Measurements from ENCODE around the gene POTEI.
"Not testable (repeated sequence)": the region's sequence is repeated elsewhere in the genome, so short reads cannot be mapped to it uniquely, and the experiment has no call there.

POTEI gene

DNA sequence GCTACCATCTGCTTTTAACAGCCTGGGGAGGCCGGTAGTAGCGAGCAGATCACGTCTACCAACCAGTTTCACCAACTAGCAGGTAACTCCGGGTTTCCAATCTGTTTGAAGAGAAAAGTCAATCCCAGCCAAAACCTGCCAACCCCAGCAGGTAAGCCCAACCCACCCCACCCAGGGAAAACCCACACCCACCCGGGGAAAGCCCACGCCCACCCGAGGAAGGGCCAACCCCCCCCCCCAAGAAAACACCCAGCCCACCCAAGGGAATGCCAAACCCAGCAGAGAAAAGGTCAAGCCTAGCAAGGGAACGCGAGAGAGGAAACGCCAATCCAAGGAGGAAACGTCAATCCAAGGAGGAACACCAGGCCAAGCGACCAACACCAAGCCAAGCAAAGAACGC, at the start of gene POTEI:
TSS of gene POTEI (minus strand) at position 101 of the 400 bp plus-strand sequence. CDS start at position 8, 93 bp downstream.
- DNase-seq (ENCODE audit: low spot score) = not testable (repeated sequence)

DNA sequence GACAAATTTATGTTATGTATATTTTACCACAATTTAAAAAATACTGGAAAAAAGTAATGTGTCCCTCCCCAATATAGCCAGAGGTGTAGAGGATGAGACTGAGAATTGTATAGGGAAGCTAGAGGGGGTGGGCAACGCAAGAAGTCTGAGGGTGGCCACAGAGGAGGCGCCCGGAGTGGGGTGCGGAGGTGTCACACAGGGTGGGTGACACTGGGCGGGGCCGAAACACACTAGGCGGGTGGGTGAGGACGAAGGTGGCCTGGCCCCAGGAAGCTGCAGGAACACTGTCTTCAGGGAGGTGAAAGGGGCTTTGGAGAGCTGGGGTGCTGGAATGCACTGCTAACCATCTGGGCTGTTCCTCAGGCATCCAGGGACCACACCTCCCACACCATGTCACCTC, 47.3 kb upstream of the POTEI start:
- DNase-seq (ENCODE audit: low spot score) = not testable (repeated sequence)

DNA sequence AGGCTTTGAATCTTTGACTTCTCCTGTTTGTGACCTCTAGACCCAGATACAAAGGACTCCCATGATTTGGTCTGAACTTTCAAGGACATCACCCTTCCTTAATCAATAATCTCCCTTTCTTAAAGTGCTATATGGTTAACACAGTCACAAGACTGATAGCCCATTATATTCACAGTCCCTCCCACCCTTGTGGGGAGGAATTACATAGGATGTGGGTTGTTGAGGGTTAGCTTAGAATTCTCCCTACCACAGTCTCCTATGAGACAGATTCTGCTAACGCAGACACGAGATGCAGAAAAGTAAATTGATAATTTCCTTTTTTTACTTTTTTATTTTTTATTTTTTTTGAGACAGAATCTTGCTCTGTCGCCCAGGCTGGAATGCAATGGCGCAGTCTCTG, 45.0 kb upstream of the POTEI start:
- DNase-seq (ENCODE audit: low spot score) = not testable (repeated sequence)

DNA sequence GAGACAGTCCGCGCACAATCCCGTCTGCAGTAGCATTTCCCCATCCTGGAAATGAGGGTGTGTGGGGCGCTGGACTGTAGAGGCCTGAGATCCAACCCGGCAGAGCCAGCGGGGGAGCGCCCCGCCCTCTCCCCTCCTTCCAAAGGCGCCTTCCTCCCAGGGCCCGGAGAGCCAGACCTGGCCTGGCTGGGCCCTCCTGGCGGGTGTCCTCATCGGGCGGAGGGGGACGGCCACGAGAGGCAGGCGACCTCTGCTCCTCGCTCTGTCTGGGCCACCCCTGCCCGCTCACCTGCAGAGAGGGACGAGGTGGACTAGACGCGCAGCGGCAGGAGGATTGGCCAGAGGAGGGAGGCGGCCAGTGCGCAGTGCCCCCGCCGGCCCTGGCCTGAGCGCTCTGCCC, 40.3 kb upstream of the POTEI start:
- DNase-seq (ENCODE audit: low spot score) = not testable (repeated sequence)

DNA sequence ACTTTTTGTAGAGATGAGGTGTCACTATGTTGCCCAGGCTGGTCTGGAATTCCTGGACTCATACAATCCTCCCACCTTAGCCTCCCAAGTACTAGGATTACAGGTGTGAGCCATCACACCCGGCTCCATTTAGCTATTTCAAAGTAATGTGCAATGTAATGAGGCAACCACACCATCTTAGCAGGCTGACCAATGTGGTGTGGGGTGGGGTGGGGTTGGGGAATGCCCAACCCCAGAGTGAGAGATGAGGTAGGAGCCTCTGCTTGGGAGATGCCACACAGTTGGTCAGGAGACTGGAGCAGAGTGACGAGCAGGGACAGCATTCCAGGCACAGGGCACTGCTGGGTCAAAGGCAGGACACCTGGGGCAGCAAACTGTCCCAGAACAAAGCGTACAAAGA, 39.3 kb upstream of the POTEI start:
- DNase-seq (ENCODE audit: low spot score) = not testable (repeated sequence)

DNA sequence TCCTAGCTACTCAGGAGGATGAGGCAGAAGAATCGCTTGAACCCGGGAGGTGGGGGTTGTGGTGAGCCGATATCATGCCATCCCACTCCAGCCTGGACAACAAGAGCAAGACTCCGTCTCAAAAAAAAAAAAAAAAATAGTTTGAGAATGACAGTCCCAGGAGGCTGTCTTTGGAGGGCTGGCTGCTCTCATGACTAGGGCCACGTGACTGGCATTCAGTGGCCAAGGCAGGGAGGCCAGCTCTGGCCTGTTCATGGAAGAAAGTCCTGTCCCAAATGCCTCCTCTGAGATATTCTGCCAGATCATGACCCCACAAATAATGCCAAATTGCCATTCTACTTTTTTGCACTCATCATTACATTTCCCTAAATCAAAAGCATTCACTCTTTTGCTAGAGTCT, 35.9 kb upstream of the POTEI start:
- not testable (repeated sequence) for DNase-seq (ENCODE audit: low spot score)

DNA sequence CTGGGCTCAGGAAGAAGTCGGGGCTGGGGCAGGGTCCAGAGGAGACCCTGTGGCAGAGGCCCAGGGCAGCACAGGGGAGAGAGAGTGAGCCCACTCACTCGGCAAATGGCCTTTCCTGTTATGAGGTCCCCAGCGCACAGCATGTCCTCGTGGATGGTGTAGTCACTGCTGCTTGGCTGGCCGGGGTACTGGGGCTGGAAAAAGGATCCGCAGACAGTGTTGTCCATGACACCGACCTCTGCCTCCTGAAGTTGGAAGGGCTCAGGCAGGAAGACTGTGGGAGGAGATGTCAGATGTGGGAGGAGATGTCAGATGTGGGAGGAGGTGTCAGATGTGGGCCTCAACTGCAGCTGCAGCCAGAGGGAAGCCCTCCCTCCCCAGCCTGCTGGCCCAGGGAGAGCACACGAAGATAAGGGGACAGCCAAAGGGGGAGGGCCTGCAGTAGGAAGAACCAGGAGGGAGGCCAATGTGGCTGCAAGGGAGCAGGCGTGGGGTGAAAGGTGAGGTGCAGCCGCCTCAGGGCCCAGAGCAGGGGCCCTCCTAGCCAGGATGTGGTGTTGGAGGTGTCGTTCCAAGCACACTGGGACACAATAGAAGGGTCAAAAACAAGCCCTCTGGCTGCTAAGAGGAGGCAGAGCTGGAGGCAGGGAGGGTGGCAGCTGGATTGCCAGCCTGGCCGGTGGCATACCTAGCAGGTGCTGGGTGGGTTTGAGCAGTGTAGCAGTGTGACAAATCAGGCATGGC, 34.8 kb upstream of the POTEI start:
- DNase-seq (ENCODE audit: low spot score) = not testable (repeated sequence)

DNA sequence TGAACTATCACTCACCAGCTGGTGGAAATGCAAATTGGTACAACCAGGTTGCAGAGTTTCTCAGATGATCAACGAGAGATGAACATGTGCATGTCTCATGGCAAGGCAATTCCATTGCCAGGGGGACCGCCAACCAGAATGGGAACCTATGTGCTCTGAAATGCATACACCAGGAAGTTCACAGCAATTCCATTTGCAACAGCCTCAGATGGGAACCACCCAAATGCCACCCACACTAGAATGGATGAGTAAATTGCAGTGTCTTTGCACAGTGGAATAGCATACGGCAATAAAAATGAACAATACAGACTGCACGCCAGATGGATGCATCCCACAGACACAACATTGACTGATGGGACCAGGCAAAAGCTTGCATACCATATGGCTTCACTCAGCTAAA, 33.7 kb upstream of the POTEI start:
- not testable (repeated sequence) for DNase-seq (ENCODE audit: low spot score)

DNA sequence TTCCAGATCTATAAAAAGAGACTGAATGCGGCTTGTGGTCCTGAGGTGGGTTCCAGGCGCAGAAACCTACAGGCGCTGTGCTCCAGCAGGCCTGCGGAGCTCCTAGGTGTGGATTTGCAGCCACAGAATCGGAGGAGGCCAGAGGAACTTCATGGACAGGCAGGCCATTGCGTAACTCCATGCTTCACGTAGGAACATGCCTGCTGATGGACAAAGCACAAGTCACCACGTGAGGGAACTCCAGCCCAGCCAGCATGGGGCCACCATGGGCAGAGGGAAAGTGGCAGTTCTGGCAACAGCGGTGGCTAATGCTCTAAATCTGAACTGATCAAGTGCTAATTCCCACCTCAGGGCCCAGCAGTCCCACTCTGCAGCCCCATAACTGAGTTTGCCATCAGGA, 29.1 kb upstream of the POTEI start:
- DNase-seq (ENCODE audit: low spot score) = not testable (repeated sequence)

DNA sequence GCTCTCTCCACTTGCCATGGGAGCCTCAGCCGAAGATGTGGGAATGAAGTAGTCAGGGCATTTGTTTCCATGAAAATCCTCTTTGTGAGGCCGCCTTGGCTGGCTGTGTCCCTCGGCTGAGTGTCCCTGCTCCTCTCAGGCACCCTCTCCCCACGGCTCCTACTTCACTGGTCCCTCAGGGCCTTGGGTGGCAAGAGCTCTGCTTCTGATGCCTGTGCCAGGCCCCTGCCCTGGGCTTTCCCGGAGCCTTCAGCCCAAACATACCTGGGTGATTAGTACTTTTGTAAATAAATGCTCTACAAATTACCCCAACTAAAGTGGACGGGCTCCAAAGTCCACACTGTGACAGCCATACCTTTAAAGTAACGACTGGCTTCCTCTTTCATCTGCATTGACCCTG, 27.5 kb upstream of the POTEI start:
- not testable (repeated sequence) for DNase-seq (ENCODE audit: low spot score)

DNA sequence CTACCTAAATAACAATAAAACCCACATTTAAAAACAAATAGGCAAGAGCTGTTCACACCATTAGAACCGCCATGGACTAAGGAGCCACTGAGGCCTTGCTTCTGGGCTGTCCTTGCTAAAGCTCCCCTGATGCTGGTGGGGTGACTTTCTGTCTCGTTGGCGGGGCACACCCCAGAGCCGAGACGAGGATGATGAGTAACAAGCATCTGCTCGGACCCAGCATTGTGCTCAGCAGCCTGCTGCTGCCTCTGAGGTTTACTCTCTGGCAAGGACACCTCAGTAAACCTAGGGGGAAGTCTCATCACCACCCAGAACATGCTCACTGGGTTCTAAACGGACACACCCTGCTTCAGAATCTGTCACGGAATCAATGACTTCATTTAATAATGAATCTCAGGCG, 22.5 kb upstream of the POTEI start:
- not testable (repeated sequence) for DNase-seq (ENCODE audit: low spot score)

DNA sequence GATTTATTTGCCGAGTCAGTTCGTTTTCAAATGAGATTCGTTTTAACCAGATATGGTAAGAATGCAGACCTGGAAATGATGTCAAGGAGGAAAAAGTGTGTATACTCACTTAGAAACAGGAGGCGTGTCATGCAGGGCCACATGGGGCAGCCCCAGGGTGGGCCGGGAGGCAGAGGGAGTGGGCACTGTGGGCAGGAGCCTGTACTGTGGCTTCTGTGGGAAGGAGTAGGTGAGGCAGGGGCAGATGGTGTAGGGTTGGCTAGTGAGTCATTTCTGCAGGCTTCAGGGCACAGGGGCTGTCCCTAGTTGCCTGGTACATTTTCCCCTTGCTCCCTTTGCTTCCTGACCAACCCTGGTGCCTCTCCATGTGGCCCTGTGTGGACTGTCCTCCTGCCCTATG, 22.1 kb upstream of the POTEI start:
- not testable (repeated sequence) for DNase-seq (ENCODE audit: low spot score)

DNA sequence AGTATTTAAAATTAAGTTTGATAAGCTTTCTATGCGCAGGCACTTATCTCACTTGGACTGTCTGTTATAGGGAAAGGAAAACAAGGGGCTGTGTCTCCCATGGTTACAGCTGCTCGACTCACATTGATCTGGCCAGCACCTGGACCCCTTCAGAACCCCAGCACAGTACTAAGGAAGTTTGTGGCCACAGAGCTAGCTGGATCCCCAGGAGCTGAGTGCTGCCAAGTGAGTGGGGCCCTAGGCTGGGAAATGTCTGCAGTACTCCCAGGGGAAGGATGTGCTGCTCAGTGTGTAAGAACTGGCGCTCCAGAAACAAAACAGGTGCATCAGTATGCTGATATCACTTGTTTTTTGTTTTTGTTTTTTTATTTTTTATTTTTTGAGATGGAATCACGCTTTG, 21.1 kb upstream of the POTEI start:
- not testable (repeated sequence) for DNase-seq (ENCODE audit: low spot score)

DNA sequence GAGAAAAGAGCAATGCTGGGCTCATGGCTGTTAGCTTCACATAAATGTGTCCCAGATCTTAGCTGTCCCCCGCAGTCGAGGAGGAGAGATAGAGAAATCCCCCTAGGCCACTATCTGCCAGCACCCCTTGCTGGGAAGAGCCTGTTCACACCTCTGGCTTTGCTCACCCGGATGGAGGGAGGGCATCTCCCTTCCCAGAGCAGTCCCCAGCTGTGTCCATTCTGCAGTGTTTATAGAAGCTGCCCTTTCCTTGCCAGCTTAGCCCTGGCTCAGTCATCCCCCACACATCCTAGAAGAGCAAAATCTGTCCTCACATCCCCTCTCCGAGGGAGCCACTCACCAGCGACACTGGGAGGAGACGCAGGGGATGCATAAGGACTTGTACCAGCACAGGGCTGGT, 20.4 kb upstream of the POTEI start:
- not testable (repeated sequence) for DNase-seq (ENCODE audit: low spot score)

DNA sequence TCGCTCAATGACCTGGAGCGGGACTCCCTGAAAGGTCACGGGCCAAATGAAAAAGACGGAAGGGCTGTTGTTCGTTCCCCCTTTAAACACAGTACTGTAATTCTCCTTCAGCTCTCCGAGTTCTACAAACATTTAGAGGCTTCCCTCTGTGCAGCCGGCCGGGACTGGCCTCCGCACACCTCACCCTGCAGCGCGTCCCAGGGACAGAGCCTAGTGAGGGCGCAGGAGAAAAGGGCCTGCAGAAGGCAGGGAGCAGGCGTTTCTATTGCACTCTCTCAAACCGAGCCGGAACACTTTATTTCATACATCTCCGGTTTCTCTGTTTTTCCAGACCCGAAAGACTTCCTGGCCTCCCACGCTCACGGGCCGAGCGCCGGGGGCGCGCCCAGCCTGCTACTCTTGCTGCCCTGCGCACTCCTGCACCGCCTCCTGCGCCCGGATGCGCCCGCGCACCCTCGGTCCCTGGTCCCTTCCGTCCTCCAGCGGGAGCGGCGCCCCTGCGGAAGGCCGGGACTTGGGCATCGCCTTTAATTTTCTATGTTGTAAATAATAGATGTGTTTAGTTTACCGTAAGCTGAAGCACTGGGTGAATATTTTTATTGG, 18.3 kb upstream of the POTEI start:
- DNase-seq (ENCODE audit: low spot score) = not testable (repeated sequence)

DNA sequence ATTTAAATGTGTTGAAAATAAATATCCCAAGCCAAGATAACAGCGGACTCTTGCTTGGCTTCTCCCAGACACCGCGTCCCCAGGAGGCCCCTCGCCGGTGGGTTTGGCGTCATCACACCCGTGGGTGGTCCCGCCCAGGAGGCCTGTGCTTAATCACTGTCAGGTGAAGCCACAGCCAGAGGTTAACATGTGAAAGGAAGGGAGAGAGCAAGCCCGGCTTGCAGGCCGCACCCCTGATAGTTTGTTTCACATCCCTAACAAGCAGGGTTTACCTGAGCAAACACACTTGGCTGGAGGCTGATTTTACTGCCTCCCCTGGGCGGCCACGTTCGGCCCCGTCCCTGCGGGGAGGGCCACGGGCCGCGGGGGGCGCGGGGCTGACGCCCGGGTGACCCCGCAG, 13.3 kb upstream of the POTEI start:
- not testable (repeated sequence) for DNase-seq (ENCODE audit: low spot score)

DNA sequence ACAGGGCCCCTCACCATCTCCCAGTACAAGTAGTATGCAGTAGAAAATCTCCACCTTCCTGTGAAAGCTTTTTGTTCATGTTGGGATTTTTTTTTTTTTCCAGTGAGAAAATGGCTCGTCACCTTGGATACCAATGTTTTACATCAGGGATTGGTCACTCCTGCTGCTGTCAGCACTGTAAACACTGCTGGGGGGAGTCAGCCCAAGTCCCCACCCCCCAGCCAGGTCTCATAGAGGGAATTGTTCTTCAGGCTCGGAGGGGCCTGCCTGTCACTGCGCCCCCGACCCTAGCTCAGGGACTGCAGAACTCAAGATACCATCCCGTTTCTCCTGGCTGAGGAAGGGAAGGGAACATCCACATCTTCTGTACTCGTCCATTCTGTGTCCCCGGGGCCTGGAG, 11.9 kb upstream of the POTEI start, which contains the start of gene CFC1B:
TSS of gene CFC1B (plus strand) at position 231 of the 400 bp plus-strand sequence. CDS start 263 bp downstream, outside the sequence.
- not testable (repeated sequence) for DNase-seq (ENCODE audit: low spot score)

DNA sequence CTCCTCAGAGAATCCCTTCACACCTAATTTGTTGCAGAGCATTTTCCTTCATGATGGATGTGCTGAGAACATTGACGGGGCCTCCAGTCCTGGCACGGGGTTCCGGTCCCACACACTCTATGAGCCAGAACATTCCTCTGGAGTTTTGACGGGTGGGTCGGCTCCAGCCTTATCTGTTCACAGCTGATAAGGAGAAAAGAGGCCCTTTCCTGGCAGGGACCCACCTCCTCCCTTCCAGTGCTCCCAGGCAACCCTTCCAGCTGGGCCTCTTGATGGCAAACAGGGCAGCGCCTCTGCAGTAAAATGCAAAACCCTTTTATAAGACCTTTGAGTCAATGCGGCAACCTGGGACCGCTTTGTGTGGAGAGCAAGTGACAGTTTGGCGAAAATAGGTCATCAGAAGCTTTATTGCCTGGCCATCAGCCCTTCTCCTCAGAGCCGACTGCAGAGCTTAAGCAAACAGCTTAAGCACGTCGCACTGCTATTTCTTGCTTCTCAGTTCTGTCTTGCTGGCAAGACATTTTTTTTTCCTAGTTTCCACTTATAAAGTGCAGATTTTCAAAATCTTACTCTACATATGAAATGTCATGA, 9.5 kb upstream of the POTEI start:
- DNase-seq (ENCODE audit: low spot score) = not testable (repeated sequence)

DNA sequence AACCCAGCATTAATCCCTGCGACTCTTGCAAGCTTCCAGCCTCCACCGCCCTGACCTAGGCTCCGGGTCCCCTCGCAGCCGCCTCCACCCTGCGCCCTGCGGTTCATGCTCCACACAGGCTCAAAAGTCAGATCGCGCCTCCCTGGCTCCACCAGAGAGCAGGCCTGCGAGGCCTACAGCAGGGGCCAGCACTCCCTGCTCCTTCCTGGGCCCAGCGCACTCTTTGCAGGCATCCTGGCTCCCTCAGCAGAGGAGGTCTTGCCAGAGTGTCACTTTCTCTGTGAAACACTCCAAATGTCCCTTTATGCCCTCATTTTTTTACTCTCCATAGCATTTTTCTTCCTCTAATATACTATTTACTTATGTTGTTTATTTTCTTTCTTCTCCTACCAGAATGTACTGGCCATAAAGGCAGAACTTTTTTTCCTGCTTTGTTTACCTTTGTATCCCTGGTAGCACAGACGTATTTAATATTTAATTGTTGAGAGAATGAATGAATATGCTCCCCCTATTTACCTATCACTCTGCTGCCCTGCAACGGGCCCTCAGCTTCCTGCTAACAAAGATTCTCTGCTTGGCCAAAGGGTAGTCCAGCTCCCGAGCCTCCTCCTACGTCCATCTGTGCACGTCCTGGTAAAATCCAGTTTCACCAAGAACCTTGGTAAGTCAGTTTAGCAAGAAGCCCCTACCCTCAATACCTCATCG, 2.8 kb upstream of the POTEI start:
- DNase-seq (ENCODE audit: low spot score) = not testable (repeated sequence)

DNA sequence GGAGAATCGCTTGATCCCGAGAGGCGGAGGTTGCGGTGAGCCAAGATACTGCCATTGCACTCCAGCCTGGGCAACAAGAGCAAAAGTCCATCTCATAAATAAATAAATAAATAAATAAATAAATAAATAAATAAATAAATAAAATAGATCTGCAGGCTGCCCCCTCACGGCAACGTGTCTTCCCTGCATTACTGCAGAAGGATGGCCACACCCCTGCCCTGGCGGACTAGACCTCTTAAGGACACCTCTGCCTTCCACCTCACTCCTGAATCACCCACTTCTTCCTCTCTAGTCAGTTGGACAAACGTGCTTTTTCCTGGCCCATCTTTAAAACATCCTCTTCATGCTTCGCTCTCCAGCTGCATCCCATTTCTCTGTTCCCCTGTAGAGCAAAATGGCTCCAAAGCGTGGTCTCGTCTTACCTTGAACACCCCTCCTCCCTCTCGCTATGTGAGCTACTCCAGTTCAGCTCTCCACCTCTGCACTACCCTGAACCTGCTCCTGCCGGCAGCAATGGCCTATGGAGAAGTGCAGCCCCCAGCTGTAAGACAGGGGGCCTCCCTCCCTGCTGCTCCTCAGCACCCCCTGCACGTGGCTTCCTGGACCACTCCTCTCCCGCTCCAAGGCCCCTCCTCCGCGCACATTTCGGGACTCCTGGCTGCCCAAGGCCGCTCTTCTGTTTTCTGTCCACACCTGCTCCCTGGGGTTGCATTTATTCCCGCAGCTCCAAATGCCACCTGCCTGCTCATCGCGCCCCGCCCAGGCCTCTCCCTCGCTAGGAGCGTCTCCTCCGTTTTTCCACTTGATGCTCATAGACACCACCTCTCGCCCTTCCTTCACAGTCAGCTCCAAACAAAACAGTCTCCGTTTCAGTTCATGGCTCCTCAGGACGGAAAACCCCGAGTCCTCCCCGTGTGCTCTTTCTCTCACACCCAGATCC, 1.9 kb upstream of the POTEI start:
- not testable (repeated sequence) for DNase-seq (ENCODE audit: low spot score)

DNA sequence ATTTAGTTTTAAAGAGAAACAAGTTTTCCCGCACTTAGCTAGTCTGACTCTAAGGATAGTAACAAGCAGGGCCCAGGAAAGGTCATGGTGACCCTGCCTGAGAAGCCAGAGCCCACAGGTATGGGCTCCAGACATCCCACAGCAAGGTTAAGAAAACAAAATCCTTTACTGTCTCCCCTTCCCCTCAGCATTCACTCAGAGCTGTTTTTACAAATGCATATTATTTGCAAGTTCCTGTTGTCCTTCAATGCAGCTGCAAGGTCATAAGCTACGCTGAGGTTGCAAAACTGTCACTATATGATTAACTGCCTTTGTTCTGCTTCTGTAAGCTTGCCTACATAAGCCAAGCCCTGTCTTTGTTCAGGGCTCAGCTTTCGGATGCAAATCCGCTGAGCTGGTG, 18.1 kb downstream of the POTEI start:
- DNase-seq (ENCODE audit: low spot score) = not testable (repeated sequence)

All from LoVo (cell line).